GM13976 (cell line): Measurements from ENCODE around the gene TMEM51.

Experiments used
- DNase-seq: peaks from one replicate; pipeline ENCODE4 v3.0.0; 2012; ENCODE audit warnings: low spot score
- in situ Hi-C: fragments of 300-500 bp; cut with MboI; formaldehyde crosslinking; loops from one replicate; pipeline ENCODE4 v1.12.0; 2022; ENCODE audit warnings: low sequenced_read_pairs, mixed read lengths, inconsistent platforms; ENCODE audit not compliant: unreplicated experiment
- TF ChIP-seq, protein P1 (sequence below): IDR thresholded peaks from 2 replicates; pipeline ENCODE4 v1.5.1; 2012; ENCODE audit warnings: borderline replicate concordance, mild to moderate bottlenecking; ENCODE audit not compliant: insufficient read depth; ENCODE audit errors: extremely low read depth, missing control alignments, control extremely low read depth

Gene TMEM51

DNA sequence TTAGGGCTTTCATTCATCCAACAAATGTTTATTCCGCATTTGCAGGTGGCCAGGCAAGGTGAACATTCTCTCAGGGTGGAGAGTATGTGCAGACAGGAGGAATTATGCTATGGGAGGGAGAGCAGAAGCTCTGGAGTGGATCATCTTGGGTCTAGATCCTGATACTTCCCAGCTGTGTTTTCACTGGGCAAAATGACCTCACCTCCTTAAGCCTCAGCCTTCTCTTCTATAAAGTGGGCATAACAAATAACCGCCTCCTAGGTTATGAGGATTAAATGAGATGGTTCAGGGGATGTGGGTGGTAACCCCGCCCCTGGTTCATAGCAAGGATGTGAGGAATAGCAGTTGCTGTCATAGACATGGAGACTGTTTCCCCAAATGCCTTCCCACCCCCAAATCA lies 1.7 kb upstream of the TMEM51 start:
- TF ChIP-seq, protein P1, sequence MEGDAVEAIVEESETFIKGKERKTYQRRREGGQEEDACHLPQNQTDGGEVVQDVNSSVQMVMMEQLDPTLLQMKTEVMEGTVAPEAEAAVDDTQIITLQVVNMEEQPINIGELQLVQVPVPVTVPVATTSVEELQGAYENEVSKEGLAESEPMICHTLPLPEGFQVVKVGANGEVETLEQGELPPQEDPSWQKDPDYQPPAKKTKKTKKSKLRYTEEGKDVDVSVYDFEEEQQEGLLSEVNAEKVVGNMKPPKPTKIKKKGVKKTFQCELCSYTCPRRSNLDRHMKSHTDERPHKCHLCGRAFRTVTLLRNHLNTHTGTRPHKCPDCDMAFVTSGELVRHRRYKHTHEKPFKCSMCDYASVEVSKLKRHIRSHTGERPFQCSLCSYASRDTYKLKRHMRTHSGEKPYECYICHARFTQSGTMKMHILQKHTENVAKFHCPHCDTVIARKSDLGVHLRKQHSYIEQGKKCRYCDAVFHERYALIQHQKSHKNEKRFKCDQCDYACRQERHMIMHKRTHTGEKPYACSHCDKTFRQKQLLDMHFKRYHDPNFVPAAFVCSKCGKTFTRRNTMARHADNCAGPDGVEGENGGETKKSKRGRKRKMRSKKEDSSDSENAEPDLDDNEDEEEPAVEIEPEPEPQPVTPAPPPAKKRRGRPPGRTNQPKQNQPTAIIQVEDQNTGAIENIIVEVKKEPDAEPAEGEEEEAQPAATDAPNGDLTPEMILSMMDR = no peak
- in situ Hi-C loops = no loop called here
- DNase-seq = no peak

DNA sequence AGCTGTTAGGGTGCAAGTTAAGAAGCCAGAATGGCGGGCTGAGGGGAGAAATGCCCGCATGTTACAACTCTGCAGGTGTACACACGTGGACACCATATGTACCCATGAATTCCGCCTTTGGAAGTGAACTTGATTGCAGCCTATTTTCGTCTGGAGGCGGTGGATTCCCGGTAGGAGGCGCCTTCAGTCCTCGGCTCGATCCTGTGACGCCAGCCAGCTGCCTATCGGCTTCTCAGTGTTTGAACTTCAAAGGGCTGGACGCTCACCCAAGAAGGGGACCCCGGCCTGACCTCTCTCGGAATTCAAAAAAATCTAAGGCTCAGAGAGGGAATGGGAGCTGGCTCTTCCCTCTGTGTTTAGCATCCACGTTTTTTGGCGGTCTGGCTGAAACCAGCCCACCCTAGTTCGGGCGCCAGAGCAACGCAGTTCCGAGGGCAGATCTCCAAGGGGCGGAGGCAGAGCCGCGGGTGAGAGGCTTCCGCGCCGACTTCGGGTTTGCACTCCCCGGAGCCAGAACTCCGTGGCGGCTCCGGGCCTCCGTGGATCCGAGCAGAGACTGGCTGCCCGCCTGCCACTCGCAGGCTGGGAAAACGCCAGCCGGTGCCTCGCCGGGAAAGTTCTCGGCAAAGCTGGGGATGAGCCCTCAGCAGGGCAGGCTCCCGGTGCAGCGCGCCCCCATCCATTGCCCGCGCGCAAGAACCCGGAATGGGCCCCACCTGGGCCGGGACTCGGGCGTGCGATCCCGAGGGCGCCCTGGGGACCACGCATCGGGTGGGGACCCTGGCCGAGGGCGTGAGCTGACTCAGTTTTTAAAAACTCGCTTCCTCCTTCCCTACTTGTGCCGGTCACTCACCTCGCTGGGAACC lies 996 bp upstream of the TMEM51 start:
- TF ChIP-seq, protein P1 = peak; percentile 40
- in situ Hi-C loops = no loop called here
- peak; percentile 57 for DNase-seq

DNA sequence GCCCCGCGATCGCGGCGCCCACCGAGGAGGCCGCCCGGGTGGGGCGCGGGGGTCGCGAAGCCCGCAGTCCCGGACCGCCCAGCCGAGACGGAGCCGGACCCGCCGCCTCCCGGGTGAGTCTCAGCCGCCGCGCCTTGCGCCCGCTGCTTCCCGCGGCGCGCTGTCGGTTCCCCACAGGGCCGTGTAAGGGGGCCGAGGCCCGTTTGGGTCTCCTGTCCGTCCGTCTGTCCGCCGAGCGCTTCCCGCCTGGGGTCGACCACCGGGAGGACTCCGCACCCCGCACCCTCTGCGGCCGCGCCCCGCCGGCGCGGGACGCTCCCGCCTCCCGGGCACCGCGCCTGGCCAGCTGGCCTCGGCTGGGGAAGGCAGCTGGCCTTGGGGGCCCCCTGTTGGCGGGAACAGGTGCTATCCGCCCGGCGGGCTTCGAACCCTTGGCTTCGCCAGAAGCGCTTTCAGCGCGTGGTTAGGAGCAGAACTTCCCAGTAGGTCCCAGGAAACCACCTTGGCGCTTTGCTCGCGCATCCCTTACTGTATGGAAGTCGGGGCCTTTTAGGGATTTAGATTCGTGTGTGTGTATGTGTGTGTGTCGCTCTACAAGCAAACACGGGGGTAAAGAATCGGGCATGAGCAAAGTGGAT lies 414 bp downstream of the TMEM51 start:
- TF ChIP-seq, protein P1 = peak; percentile 57
- in situ Hi-C loops = no loop called here
- DNase-seq = peak; percentile 77

DNA sequence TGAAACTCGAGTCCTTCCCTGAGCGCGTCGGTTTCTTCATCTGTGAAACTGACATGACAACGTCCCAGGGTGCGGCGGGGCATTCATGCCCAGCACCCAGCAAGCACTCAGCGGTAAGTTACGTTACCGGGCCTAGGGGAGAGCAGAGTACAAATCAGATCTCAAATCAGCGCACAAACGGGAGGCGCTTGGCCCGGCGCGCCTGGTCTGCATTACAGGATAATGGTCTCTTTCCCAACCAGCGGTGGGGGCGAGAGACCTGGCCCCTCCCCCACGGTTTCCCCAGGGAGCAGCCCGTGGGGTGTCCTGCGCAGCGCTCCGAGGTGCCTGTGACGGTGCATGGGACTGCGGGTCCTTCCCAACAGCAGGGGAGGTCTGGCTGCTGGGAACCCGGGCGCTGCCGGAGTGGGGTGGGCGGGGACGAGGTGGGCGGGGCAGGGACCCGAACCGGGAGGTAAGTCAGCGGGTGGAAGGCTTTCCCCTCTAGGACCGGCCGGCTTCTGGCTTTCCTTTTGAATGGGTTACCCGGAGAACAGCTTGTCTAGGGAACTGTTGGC lies 1.0 kb downstream of the TMEM51 start:
- DNase-seq = peak; percentile 44
- in situ Hi-C loops = no loop called here

DNA sequence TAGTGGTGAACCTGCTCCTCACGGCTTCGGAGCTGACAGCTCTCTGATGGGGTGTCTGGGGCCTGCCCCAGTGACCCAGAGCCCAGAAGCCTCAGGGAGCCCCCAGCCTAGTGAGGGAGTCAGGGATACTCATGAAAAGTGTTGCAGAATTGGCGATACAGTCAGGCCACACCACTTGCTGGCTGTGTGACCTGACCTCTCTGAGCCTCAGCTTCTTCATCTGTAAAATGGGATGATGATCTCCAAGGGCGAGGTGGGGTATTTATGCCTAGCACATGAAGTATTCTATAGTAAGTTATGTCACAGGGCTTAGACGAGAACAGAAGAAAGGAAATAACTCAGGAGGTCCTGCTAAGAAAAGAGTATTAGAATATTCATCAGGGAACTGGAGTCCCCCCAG lies 1.6 kb downstream of the TMEM51 start:
- in situ Hi-C loops = no loop called here
- TF ChIP-seq, protein P1 = no peak
- no peak for DNase-seq

More for the DNA sequence above, 1.0 kb downstream of the TMEM51 start:
- TF ChIP-seq, protein P1 = no peak

DNA sequence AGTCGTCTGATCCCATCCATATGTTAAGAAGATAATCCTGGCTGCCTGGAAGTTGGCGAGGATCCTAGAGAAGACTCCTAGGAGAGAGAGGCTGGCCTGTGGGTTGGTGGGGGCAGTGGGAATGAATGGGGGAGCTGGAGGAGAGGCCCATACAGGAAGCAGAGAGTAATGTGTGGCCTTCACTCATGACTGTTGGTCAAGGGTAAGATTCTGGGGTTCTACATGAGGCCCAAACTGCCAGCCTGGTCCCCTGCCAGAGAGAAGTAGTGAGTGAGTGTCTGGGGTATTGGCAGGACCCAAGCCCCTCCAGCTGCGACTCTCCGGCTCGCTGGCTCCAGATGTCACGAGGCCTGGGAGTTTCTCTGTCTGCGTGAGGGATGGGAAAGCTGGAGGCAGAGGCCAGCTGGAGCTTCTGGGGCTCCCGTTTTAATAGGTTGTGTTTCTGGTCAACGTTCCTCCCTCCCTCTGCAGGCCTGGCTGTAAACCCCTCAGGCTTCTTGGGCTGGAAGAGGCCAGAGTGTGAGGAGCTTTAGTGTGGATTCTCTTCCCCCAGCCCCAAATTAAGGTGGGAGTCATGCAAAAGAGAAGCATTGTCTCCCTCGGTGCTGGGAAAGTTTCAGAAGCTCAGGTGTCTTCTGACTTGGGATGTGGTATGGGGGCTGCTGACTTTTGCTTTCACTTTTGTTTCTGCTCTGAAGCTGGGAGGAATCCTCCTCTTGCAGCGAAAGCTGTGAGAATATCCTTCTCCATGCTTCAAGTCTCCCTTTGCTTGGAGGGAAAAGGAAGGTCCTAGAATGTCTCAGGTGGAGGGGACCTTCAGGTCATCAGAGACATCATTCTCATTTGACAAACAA lies 2.6 kb downstream of the TMEM51 start:
- in situ Hi-C loops = no loop called here
- TF ChIP-seq, protein P1 = no peak
- DNase-seq = peak; percentile 57
